GM18520 (cell line): ENCODE results near the gene FAIM.
"Not testable (repeated sequence)": the region's sequence is repeated elsewhere in the genome, so short reads cannot be mapped to it uniquely, and the experiment has no call there.

Experiments used
- ATAC-seq: cut with Tn5 transposase; IDR thresholded peaks from one replicate; pipeline ENCODE4 v1.9.1; 2021; ENCODE audit not compliant: unreplicated experiment

Gene FAIM

DNA sequence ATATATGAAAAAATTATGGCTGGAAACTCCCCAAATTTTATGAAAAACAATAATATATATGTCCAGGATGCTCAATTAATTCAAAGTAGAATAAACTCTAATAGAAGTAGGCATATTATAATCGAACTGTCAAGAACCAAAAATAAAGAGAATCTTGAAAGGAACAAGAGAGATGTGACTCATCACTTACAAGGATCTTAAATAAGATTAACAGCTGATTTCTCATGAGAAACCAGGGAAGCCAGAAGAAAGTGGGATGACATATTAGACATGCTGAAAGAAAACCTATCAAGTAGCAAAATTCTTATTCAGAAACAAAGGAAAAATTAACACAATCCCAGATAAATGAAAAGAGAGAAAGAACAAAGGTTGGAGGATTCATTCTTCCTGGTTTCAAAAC lies 66.8 kb downstream of the FAIM start:
- ATAC-seq: no peak

DNA sequence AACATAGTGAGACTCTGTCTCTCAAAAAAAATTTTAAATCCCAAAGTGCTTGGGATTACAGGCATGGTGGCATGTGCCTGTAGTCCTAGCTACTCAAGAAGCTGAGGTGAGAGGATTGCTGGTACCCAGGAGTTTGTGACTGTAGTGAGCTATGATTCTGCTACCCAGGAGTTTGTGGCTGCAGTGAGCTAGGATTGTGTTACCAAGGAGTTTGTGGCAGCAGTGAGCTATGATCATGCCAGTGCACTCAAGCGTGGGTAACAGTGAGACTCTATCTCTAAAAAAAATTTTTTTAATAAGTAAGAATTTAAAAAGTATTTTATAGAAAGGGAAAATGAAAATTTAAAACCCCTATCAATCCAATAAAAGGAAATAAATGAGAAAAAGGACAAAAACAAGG lies 69.5 kb downstream of the FAIM start:
- no peak for ATAC-seq

DNA sequence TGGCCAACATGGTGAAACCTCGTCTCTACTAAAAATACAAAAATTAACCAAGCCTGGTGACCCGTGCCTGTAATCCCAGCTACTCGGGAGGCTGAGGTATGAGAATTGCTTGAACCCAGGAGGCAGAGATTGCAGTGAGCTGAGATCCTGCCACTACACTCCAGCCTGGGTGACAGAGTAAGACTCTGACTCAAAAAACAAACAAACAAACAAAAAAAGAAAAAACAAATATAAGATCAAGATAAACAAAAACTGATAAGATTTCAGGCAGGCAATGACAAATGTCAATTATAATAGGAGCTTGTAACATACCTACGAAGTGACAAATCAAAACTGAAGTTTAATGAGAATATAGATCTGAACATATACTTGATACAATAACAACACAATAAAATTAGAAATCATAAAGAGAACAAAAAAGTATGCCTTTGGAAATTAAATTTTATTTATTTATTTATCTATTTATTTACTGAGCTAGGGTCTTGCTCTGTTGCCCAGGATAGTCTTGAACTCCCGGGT lies 70.4 kb downstream of the FAIM start:
- no peak for ATAC-seq

DNA sequence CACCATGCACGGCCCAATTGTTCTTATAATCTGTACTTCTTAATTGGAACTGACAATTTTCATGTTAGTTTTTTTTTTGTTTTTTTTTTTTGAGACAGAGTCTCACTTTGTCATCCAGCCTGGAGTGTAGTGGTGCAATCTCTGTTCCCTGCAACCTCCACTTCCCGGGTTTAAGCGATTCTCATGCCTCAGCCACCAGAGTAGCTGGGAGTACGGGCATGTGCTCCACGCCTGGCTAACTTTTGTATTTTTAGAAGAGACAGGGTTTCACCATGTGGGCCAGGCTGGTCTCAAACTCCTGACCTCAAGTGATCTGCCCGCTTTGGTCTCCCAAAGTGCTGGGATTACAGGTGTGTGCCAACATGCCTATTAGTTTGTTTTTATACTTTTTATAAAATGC lies 72.4 kb downstream of the FAIM start:
- ATAC-seq: not testable (repeated sequence)

GRCh38 chr3:138681463-138682220 lies 73.1 kb downstream of the FAIM start:
- no peak for ATAC-seq

DNA sequence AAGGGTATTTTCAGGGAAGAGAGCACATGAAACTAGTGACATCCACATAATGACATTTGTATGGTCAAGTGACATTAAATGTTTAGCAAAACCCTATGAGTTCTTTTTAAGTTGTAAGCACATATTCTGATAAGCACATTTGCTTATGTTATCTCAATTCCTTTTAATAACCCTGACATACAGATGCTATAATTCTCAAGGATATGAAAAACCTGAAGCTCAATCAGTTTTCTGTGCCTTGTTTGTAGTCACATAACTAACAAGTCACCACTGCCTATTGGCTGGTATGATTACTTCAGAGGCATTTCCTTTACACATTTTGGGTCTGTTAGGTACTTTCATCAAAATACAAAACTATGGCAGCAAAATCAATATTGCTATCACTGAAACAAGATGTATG lies 74.1 kb downstream of the FAIM start:
- ATAC-seq: no peak
